PC-3 (cell line): Measurements from ENCODE around the gene KMT2C.

Source experiments
- EZH2 ChIP-seq: fragments of 300-600 bp; sonication (generic); IDR thresholded peaks from one replicate; pipeline ENCODE4 v1.6.1; 2017; ENCODE audit warnings: antibody characterized with exemption, mild to moderate bottlenecking, low read length; ENCODE audit not compliant: unreplicated experiment
- TF ChIP-seq, protein P1 (sequence below): fragments of 300-600 bp; sonication (generic); conservative IDR thresholded peaks from 2 replicates; pipeline ENCODE4 v1.5.1; 2017; ENCODE audit warnings: antibody characterized with exemption, low read depth, mild to moderate bottlenecking, low read length

DNA sequence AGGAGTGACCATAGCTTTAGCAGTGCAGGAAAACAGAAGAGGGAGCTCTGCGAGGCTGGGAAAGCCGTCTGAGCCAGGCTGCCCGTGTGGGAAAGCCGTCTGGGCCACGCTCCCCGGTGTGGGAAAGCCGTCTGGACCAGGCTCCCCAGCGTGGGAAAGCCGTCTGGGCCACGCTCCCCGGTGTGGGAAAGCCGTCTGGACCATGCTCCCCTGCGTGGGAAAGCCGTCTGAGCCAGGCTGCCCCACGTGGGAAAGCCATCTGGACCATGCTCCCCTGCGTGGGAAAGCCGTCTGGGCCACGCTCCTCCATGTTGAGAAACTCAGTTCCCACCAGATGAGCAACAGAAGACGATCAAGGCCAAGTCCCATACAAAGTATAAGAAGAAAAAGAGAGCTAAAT lies 308.6 kb downstream of the KMT2C start:
- TF ChIP-seq, protein P1, sequence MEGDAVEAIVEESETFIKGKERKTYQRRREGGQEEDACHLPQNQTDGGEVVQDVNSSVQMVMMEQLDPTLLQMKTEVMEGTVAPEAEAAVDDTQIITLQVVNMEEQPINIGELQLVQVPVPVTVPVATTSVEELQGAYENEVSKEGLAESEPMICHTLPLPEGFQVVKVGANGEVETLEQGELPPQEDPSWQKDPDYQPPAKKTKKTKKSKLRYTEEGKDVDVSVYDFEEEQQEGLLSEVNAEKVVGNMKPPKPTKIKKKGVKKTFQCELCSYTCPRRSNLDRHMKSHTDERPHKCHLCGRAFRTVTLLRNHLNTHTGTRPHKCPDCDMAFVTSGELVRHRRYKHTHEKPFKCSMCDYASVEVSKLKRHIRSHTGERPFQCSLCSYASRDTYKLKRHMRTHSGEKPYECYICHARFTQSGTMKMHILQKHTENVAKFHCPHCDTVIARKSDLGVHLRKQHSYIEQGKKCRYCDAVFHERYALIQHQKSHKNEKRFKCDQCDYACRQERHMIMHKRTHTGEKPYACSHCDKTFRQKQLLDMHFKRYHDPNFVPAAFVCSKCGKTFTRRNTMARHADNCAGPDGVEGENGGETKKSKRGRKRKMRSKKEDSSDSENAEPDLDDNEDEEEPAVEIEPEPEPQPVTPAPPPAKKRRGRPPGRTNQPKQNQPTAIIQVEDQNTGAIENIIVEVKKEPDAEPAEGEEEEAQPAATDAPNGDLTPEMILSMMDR = no peak
- TF ChIP-seq EZH2 = no peak
